ENCODE results near the gene CDC7.

Gene CDC7

DNA sequence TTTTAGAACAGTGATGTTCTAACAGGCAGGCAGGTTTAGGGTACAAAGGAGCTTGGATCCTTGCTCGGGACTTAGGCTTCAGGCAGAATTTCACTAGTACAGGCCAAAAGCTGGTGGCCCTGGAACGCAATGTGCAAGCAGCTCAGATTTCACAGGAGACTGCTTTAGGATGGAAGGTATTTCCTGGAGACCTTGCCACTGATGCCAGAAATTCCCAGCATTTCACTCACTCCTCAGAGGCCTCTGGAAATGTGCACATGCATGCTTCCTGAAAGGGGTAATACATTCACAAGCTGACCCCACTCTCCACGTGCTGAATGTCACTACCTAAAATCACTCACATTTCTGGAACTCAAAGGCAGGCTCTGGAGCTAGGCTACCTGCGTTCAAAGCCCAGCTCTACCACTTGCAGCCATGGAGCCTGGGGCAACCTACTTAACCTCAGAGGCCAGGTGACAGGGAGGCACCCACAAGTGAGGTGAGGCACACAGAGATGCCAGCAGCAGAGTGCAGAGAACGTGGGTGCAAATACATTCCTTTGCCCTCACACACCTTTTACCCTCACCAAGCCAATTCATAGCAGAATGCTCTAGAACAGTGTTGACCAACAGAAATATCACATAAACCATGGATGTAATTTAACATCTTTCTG lies 56.5 kb downstream of the CDC7 start:
- TF ChIP-seq, protein P1, sequence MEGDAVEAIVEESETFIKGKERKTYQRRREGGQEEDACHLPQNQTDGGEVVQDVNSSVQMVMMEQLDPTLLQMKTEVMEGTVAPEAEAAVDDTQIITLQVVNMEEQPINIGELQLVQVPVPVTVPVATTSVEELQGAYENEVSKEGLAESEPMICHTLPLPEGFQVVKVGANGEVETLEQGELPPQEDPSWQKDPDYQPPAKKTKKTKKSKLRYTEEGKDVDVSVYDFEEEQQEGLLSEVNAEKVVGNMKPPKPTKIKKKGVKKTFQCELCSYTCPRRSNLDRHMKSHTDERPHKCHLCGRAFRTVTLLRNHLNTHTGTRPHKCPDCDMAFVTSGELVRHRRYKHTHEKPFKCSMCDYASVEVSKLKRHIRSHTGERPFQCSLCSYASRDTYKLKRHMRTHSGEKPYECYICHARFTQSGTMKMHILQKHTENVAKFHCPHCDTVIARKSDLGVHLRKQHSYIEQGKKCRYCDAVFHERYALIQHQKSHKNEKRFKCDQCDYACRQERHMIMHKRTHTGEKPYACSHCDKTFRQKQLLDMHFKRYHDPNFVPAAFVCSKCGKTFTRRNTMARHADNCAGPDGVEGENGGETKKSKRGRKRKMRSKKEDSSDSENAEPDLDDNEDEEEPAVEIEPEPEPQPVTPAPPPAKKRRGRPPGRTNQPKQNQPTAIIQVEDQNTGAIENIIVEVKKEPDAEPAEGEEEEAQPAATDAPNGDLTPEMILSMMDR (IDR thresholded peaks at IDR 0.05; ENCODE audit: insufficient read depth, low read length, poor library complexity, severe bottlenecking), result no peak
- TF ChIP-seq EZH2phosphoT487 (conservative IDR thresholded peaks at IDR 0.05; ENCODE audit: low read length), result no peak
- H3K4me2 ChIP-seq (ENCODE audit: low read depth, low read length, poor library complexity, severe bottlenecking), result no peak overlapping the region
- H3K27me3 ChIP-seq (ENCODE audit: low read length), result no peaks in the 10 kb centered on the region
- H3K9ac ChIP-seq (ENCODE audit: low read length), result no peak overlapping the region
- no peaks in the 10 kb centered on the region for H3F3A ChIP-seq (ENCODE audit: insufficient read depth)
- H4K20me1 ChIP-seq (ENCODE audit: low read depth, low read length), result no peaks in the 10 kb centered on the region
- H2AFZ ChIP-seq (ENCODE audit: low read depth, low read length, severe bottlenecking), result no peak overlapping the region
- no peak overlapping the region for H3K4me3 ChIP-seq (ENCODE audit: insufficient read depth, low read length, poor library complexity, severe bottlenecking)
- no peaks in the 10 kb centered on the region for H3K79me2 ChIP-seq (ENCODE audit: insufficient read depth, low read length)
- no peaks in the 10 kb centered on the region for H3K9me2 ChIP-seq (replicated peaks; ENCODE audit: insufficient read depth, low read length)
- H3K9me3 ChIP-seq (ENCODE audit: insufficient read depth, low read length), result no peaks in the 10 kb centered on the region
- no peaks in the 10 kb centered on the region for H3K36me3 ChIP-seq (ENCODE audit: low read length)
- H3K27ac ChIP-seq (ENCODE audit: low read depth, low read length), result no peak overlapping the region

DNA sequence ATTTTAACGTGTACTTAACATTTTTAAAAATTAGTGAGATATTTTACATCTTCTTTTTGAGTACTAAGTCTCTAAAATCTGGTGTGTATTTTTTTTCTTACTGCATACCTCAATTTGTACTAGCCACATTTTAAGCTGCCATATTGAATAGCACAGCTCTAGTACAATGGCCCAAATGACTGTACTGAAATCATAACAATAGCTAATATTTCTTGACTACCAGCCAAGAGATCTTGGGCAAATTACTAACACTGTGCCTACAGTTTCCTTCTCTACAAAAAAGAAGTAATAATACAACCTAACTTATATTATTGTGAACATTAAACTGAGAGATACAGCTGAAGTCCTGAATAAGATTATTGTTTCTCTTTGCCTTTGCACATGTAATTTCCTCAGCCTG lies 57.2 kb downstream of the CDC7 start:
- TF ChIP-seq EZH2phosphoT487 (conservative IDR thresholded peaks at IDR 0.05; ENCODE audit: low read length), result no peak
- TF ChIP-seq, protein P1 (IDR thresholded peaks at IDR 0.05; ENCODE audit: insufficient read depth, low read length, poor library complexity, severe bottlenecking), result no peak
- Histone ChIP-seq H2AFZ (ENCODE audit: low read depth, low read length, severe bottlenecking) (no peak overlapping the region), H3K27me3 (ENCODE audit: low read length) (no peaks in the 10 kb centered on the region), H3K4me2 (ENCODE audit: low read depth, low read length, poor library complexity, severe bottlenecking) (no peak overlapping the region), H3K27ac (ENCODE audit: low read depth, low read length) (no peak overlapping the region), H3K4me3 (ENCODE audit: insufficient read depth, low read length, poor library complexity, severe bottlenecking) (no peak overlapping the region), H3K79me2 (ENCODE audit: insufficient read depth, low read length) (no peaks in the 10 kb centered on the region), H4K20me1 (ENCODE audit: low read depth, low read length) (no peaks in the 10 kb centered on the region), H3F3A (ENCODE audit: insufficient read depth) (no peaks in the 10 kb centered on the region), H3K9me2 (replicated peaks; ENCODE audit: insufficient read depth, low read length) (no peaks in the 10 kb centered on the region), H3K9me3 (ENCODE audit: insufficient read depth, low read length) (no peaks in the 10 kb centered on the region), H3K36me3 (ENCODE audit: low read length) (no peaks in the 10 kb centered on the region), H3K9ac (ENCODE audit: low read length) (no peak overlapping the region)

DNA sequence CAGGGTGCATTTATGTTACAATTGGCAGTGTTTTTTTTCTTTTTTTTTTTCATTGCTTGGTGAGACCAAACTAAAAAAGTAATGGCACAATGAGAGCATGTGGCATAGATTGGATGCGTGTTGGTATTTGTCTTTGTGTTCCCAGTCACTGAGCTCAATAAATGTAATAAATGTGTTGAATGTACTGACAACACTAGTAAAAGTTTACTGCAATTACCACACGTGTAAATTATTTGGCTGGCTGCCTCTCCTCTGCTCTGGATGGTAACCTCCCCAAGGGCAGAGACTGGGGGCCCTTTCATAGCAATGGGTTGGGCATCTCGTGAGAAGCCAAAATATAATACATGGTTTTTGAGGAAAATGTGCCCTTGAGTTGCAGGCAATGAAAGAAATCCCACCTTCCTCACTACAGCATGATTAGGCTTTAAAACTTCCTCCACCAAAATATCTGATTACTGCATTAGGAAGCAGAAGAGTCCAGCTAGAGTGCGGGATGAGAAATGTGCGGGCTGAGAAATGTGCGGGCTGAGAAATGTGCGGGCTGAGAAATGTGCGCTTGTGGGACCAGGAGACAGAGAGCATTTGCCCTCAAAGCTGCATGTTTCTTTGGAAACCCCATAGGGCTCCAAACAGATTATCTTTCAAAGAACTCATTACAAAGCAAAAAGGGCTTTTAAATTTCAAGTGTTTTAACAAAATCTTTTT lies 58.5 kb downstream of the CDC7 start:
- H3F3A ChIP-seq (ENCODE audit: insufficient read depth), result no peaks in the 10 kb centered on the region
- no peak for TF ChIP-seq EZH2phosphoT487 (conservative IDR thresholded peaks at IDR 0.05; ENCODE audit: low read length)
- TF ChIP-seq, protein P1 (IDR thresholded peaks at IDR 0.05; ENCODE audit: insufficient read depth, low read length, poor library complexity, severe bottlenecking), result no peak
- no peak overlapping the region for H3K27ac ChIP-seq (ENCODE audit: low read depth, low read length)
- no peaks in the 10 kb centered on the region for H3K27me3 ChIP-seq (ENCODE audit: low read length)
- no peaks in the 10 kb centered on the region for H3K36me3 ChIP-seq (ENCODE audit: low read length)
- H3K9me3 ChIP-seq (ENCODE audit: insufficient read depth, low read length), result no peaks in the 10 kb centered on the region
- no peaks in the 10 kb centered on the region for H3K9me2 ChIP-seq (replicated peaks; ENCODE audit: insufficient read depth, low read length)
- no peak overlapping the region for H2AFZ ChIP-seq (ENCODE audit: low read depth, low read length, severe bottlenecking)
- H3K79me2 ChIP-seq (ENCODE audit: insufficient read depth, low read length), result no peaks in the 10 kb centered on the region
- no peak overlapping the region for H3K4me3 ChIP-seq (ENCODE audit: insufficient read depth, low read length, poor library complexity, severe bottlenecking)
- no peak overlapping the region for H3K9ac ChIP-seq (ENCODE audit: low read length)
- H3K4me2 ChIP-seq (ENCODE audit: low read depth, low read length, poor library complexity, severe bottlenecking), result no peak overlapping the region
- H4K20me1 ChIP-seq (ENCODE audit: low read depth, low read length), result no peaks in the 10 kb centered on the region

All from SU-DHL-6 (cell line).